Neural crest cell (in vitro differentiated cells): Measurements from ENCODE around the gene SS18L1. TPM values are rescaled to one million over a fixed set of nuclear protein-coding genes. Genes with fewer than 3 reads are reported as not detected.

ENCODE experiments used
- DNase-seq: peaks from one replicate; pipeline ENCODE4 v3.0.0; 2021; ENCODE audit warnings: low read depth, mixed read lengths, low spot score
- H3K27ac Mint-ChIP-seq: one replicate; pipeline ENCODE4 v1.8.0; 2021; ENCODE audit warnings: mild to moderate bottlenecking, mixed read lengths; ENCODE audit not compliant: unreplicated experiment
- H3K27me3 Mint-ChIP-seq: 2 replicates; pipeline ENCODE4 v1.8.0; 2021; ENCODE audit warnings: low read depth, mild to moderate bottlenecking, mixed read lengths
- H3K36me3 Mint-ChIP-seq: 2 replicates; pipeline ENCODE4 v1.8.0; 2021; ENCODE audit warnings: low read depth, mild to moderate bottlenecking, mixed read lengths
- H3K4me1 Mint-ChIP-seq: 2 replicates; pipeline ENCODE4 v1.8.0; 2021; ENCODE audit warnings: mixed read lengths
- H3K4me3 Mint-ChIP-seq: one replicate; pipeline ENCODE4 v1.8.0; 2021; ENCODE audit warnings: mild to moderate bottlenecking, mixed read lengths
- H3K9me3 Mint-ChIP-seq: 2 replicates; pipeline ENCODE4 v1.8.0; 2021; ENCODE audit warnings: mixed read lengths
- CTCF ChIP-seq: fragments of 200-600 bp; sonication (generic); conservative IDR thresholded peaks from 2 replicates; pipeline ENCODE4 v1.5.0; 2021; ENCODE audit warnings: antibody characterized with exemption, mild to moderate bottlenecking
- total RNA-seq: library from RNA; stranded (reverse); gene quantifications from 2 replicates; pipeline ENCODE4 v1.2.1, GENCODE V29; 2021

SS18L1 gene
- total RNA-seq, 1 donor from 2014 or later = 30.0 TPM

GRCh38 chr20:62206388-62206775, 62.8 kb downstream of the SS18L1 start:
- Mint-ChIP-seq H3K27ac (no peak overlapping the region), H3K4me1 (no peaks in the 10 kb centered on the region), H3K27me3 (peaks cover 3% of the 10 kb centered on the region), H3K4me3 (no peak overlapping the region), H3K9me3 (no peaks in the 10 kb centered on the region), H3K36me3 (peaks cover 3% of the 10 kb centered on the region)
- no peak for TF ChIP-seq CTCF
- no peak for DNase-seq

DNA sequence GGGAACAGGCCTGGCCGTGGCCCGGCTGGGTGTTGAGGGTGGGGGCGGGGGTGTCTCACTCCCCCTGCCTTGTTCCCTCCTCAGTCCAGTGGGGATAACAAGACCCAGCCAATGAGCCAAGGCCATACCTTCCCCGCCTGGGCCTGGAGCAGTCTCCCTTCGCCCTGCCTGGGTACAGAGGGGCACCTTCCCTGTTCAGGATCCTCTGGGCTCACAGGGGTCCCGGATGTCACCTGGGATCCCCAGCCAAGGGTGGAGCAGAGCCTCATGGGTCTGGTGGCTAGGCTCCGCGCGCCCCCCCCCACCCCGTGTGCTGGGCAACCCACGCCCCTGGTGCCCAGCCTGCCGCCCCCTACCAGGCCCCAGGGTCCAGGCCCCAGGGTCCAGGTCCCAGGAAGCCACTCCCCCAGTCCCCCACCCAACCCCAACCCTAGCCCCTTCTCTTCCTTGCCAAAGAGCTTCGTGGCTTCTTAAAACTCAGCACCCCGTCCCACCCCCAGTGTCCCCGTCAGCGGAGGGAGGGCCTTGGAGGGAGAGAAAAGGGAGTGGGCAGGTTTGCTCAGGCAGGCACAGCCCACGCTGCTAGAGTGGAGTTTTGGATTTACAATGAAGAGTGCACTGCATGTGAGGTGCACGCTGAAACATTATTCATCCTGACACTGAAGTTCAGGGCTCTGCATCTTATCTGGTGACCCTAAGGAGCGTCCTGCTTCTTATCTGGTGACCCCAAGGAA, 64.7 kb downstream of the SS18L1 start:
- peaks cover 5% of the 10 kb centered on the region for H3K27me3 Mint-ChIP-seq
- no peaks in the 10 kb centered on the region for H3K9me3 Mint-ChIP-seq
- H3K4me3 Mint-ChIP-seq = no peak overlapping the region
- no peak overlapping the region for H3K27ac Mint-ChIP-seq
- H3K4me1 Mint-ChIP-seq = peaks cover 4% of the 10 kb centered on the region
- H3K36me3 Mint-ChIP-seq = no peaks in the 10 kb centered on the region
- no peak for TF ChIP-seq CTCF
- no peak for DNase-seq

GRCh38 chr20:62208795-62209755, 65.5 kb downstream of the SS18L1 start:
- no peak for TF ChIP-seq CTCF
- Mint-ChIP-seq H3K36me3 (no peaks in the 10 kb centered on the region), H3K27ac (no peak overlapping the region), H3K27me3 (peaks cover 10% of the 10 kb centered on the region), H3K9me3 (no peaks in the 10 kb centered on the region), H3K4me3 (no peak overlapping the region), H3K4me1 (peaks cover 4% of the 10 kb centered on the region)
- DNase-seq = no peak

DNA sequence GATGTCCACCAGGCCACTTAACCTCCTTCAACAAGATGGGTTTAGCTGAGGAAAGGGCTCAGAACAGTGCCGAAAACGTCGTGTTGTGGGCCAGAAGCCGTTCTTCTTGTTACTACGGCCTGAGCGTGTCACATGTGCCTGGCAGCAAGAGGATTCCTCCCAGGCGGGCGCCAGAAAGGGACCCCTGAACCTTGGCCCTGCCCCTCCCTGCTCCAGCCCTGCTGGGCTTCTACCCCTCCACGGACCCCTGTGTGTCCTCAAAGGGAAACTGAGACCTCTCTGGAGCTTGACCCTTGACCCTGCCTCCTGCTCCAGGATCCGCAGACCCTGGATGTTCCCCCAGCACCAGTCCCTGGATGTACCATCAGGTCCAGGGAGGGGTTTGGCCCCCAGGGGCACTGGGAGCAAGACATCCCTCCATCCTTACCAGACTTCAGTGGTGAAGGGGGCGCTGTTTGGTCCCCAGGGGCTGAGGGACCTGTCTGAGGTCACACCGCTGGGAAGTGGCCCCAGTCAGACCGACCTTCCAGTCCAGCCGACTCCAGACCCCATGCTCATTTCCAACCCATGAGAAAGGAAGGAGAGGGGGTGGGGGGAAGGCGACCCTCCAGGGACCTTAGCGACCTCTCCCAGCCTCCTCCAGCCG, 66.4 kb downstream of the SS18L1 start:
- no peaks in the 10 kb centered on the region for H3K36me3 Mint-ChIP-seq
- H3K4me3 Mint-ChIP-seq = no peak overlapping the region
- no peak overlapping the region for H3K27ac Mint-ChIP-seq
- DNase-seq = no peak
- H3K9me3 Mint-ChIP-seq = no peaks in the 10 kb centered on the region
- TF ChIP-seq CTCF = no peak
- H3K4me1 Mint-ChIP-seq = peaks cover 4% of the 10 kb centered on the region
- peaks cover 19% of the 10 kb centered on the region for H3K27me3 Mint-ChIP-seq

GRCh38 chr20:62210496-62210855, 66.9 kb downstream of the SS18L1 start:
- no peak for TF ChIP-seq CTCF
- H3K27me3 Mint-ChIP-seq = peaks cover 24% of the 10 kb centered on the region
- no peak for DNase-seq
- no peak overlapping the region for H3K27ac Mint-ChIP-seq
- no peak overlapping the region for H3K4me3 Mint-ChIP-seq
- H3K9me3 Mint-ChIP-seq = no peaks in the 10 kb centered on the region
- H3K36me3 Mint-ChIP-seq = no peaks in the 10 kb centered on the region
- H3K4me1 Mint-ChIP-seq = peaks cover 4% of the 10 kb centered on the region
